Brain microvascular endothelial cell (primary cell): ENCODE results near the gene FAM177B.
A peak's percentile ranks its signal among the peaks of the same experiment; 100 is the strongest.

ENCODE experiments used
- DNase-seq: peaks from one replicate; pipeline ENCODE4 v3.0.0-alpha.2; 2020
- H3K27ac ChIP-seq: fragments of 250-450 bp; sonication (Bioruptor Pico); 2 replicates; pipeline ENCODE4 v1.5.1; 2020; ENCODE audit warnings: mild to moderate bottlenecking, moderate library complexity
- H3K27me3 ChIP-seq: fragments of 250-450 bp; sonication (Bioruptor Pico); replicated peaks from 2 replicates; pipeline ENCODE4 v1.5.1; 2020; ENCODE audit warnings: mild to moderate bottlenecking
- H3K36me3 ChIP-seq: fragments of 250-450 bp; sonication (Bioruptor Pico); replicated peaks from 2 replicates; pipeline ENCODE4 v1.5.1; 2020; ENCODE audit warnings: mild to moderate bottlenecking
- H3K4me3 ChIP-seq: 2 replicates; pipeline ENCODE4 v1.5.1; 2011; ENCODE audit warnings: low read depth, mild to moderate bottlenecking, control low read depth, low read length, moderate library complexity
- in situ Hi-C: cut with HindIII; loops from 2 replicates; pipeline ENCODE4 v1.10.0; 2017; ENCODE audit warnings: low sequenced_read_pairs, low pct_ligation_motif_present
- TF ChIP-seq, protein P1 (sequence below): IDR thresholded peaks from 2 replicates; pipeline ENCODE4 v1.5.1; 2011; ENCODE audit warnings: low read depth, mild to moderate bottlenecking, moderate library complexity, low read length, control low read depth, inconsistent platforms; ENCODE audit errors: missing control alignments

Gene FAM177B

DNA sequence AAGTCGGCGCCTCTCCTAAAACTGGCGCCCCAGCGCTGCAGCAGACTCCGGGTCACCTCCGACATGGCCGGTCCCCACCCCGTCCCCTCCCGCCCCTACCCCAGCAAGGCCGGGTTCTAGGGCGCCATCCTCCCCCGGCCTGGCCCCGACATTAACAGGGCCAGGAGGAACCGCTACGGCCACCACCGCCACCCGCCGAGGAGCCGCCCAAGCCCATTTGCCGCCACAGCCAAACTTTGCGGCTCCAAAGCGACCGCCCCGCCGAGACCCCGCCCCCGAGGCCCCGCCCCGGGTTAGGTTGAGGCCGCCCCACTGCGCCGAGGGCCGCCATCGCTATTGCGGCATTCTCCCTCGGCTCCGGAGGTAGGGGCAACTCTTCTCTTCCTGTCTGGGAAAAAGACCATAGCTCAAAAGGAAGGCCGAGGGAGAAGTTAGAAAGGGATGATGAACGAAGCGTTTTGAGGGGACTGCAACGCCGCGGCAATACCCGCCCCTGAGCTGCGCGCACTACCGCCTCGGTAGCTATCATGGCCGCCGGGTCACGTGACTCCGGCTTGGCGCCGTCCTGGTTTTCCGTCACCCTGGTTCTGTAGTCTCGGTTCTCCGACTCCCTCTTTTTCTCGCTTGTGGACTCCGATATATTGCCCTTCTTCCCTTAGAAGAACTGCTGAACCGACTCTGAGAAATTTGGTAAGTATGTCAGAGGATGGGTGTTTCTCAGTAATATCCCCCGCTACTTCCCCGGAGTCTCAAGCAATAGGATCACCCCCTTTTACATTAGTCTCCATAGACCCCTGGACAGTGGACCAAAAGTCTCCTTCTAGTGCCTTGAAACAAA, 24.5 kb upstream of the FAM177B start, which contains the start of the genes AIDA and BROX:
AIDA (minus strand) TSS at position 239 of the 838 bp plus-strand sequence; CDS start at position 65, 174 bp downstream.
BROX (plus strand) TSS at position 312 of the 838 bp plus-strand sequence. CDS start 3,136 bp downstream, outside the sequence.
- peak; percentile 81 for DNase-seq
- in situ Hi-C loops = no loop called here
- TF ChIP-seq, protein P1, sequence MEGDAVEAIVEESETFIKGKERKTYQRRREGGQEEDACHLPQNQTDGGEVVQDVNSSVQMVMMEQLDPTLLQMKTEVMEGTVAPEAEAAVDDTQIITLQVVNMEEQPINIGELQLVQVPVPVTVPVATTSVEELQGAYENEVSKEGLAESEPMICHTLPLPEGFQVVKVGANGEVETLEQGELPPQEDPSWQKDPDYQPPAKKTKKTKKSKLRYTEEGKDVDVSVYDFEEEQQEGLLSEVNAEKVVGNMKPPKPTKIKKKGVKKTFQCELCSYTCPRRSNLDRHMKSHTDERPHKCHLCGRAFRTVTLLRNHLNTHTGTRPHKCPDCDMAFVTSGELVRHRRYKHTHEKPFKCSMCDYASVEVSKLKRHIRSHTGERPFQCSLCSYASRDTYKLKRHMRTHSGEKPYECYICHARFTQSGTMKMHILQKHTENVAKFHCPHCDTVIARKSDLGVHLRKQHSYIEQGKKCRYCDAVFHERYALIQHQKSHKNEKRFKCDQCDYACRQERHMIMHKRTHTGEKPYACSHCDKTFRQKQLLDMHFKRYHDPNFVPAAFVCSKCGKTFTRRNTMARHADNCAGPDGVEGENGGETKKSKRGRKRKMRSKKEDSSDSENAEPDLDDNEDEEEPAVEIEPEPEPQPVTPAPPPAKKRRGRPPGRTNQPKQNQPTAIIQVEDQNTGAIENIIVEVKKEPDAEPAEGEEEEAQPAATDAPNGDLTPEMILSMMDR = no peak

DNA sequence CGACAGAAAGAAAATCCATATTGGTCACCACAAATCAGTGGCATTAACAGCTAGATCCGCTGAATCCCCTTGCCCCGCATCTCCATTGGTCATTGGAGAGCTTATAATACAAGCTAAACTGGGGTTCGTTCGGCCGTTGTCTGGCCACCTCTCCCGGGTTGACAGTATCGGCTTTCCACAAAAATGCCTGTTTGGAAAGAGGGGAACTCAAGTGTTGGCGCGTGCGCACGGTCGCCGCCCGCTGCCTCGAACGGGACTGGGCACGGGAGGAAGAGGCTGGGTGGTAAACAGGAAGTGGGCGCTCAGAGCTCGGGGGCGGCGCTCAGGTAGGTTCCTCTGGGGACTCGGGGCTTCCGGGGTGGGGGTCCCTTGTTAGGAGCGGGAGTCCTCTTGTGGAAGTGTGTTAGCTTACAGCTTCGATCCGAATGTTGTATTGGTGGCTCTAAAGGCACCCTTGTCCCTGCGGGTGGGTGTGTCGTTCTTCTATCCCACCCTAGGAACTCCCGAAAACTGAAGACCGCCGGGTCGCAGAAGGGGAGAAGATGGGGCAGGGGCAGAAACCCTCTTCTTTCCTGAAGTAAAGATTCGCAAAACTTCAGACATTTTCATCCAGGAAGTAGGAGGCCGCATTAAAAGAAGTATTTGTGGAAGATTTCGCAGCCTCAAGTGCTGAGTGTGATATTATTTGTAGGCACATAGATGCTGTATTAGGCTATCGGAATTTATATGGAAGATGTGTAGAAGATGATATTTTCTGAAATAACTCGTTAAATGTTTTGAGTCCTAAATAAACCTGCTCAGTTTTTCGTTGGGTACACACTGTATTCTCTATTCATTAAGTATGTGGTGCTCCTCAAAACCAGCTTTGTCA, 23.7 kb upstream of the FAM177B start:
- TF ChIP-seq, protein P1 = peak; percentile 8
- in situ Hi-C loops = no loop called here
- Histone ChIP-seq H3K27me3 (no peaks in the 10 kb centered on the region), H3K36me3 (no peaks in the 10 kb centered on the region), H3K27ac (peak overlapping the region; percentile 97), H3K4me3 (peak overlapping the region; percentile 98)
- DNase-seq = peak; percentile 93

More for the DNA sequence above, 24.5 kb upstream of the FAM177B start, which contains the start of the genes AIDA and BROX:
- no peaks in the 10 kb centered on the region for H3K36me3 ChIP-seq
- H3K4me3 ChIP-seq = peak within 1 kb of the TSS; percentile 98
- no peaks in the 10 kb centered on the region for H3K27me3 ChIP-seq
- H3K27ac ChIP-seq = peak within 1 kb of the TSS; percentile 97

DNA sequence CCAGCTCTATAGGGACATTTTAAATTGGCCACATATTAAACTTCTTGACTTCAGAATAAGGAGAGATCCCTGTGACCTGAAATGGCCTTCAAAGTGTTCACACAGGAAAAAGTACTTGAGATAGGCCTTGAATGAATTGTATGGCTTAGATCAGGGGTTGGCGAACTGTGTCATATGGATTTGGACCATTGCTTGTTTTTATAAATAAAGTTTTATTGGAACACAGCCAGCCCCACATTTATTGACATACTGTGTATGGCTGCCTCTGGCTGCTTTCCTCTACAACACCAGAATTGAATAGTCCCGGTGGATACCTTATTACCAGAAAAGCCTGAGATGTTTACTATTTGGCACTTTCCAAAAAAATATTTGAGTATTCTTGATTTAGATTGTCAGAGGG, 20.6 kb upstream of the FAM177B start:
- Histone ChIP-seq H3K4me3 (no peak overlapping the region), H3K36me3 (peaks cover 14% of the 10 kb centered on the region), H3K27me3 (no peaks in the 10 kb centered on the region), H3K27ac (no peak overlapping the region)
- TF ChIP-seq, protein P1 = no peak
- in situ Hi-C loops = no loop called here
- DNase-seq = no peak

DNA sequence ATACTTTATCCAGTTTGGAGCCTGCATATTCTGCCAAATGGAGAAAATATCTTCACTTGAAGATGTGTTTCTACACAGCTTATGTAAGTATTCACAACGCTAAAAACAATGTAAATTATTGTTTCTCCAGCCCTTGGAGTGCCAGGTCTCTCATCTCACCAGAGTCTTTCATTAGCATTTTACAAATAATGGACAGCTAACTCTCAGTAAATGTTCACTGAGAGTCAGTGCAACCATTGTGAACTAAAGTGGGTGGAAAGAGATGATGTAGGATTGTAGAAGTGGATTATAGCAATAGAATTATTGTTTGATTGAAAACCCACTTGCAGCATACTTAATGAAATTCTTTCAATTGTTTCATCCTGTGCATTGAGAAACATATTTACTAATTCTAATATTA, 8.3 kb upstream of the FAM177B start:
- Histone ChIP-seq H3K4me3 (no peak overlapping the region), H3K27ac (no peak overlapping the region), H3K36me3 (peaks cover 80% of the 10 kb centered on the region), H3K27me3 (no peaks in the 10 kb centered on the region)
- DNase-seq = no peak
- in situ Hi-C loops = no loop called here
- TF ChIP-seq, protein P1 = no peak

DNA sequence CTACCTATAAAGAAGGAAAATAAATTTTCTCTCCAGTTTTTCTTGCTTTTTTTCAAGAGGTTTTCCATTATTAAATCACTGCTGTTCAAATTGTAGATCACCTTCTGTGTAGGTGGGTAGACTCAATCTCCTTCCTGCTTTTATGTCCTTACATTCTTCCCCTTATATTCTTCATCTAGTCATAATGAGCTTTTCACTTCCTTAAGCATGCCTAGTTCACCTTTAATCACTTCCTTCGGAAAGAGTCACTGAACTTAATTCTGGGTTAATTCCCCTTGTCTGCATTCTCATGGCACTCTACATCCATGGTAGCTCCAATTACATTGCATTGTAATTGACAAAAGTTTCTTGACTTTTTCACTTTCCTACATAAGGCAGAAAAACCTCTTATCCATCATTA, 6.1 kb upstream of the FAM177B start:
- no peak overlapping the region for H3K27ac ChIP-seq
- no peak for DNase-seq
- H3K4me3 ChIP-seq = no peak overlapping the region
- H3K36me3 ChIP-seq = peaks cover 72% of the 10 kb centered on the region
- TF ChIP-seq, protein P1 = no peak
- in situ Hi-C loops = no loop called here
- no peaks in the 10 kb centered on the region for H3K27me3 ChIP-seq
